Measurements from ENCODE around the gene TDRD7.

DNA sequence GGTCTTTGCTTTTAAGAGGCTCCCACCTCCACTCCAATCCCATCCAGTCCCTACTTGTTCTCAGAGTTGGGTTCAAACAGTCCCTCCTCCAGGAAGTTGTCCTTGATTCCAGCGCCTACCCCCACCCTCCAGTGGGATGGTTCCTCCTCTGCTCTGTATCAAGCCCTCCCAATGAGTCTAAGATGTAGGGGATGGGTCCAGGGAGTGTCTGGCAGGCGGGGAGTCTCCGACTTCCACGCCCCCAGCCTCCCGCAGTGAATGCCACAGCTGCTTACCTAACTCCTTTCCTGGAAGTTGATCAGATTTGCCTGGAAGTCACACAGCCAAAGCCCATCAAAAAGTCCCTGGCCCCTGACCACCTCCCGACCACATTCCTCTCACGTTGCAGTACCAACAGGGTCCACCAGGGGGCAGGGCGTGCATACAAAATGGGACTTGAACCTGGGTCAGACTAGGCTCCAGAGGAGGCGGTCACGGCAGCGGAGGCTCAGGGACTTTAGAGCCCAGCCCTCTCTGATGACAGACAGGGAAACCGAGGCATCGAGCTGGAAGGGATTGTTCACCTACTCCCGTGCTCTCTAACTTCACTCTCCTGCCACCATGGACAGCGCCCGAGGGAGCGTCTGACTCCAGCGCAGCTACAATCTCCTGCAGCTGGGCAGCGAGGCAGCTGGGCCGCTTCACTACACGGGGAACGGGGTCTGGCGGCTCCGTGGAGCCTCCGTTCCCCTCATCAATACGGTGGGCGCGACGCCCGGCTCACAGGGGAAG, 25.0 kb upstream of the TDRD7 start:
- TF ChIP-seq, protein P1, sequence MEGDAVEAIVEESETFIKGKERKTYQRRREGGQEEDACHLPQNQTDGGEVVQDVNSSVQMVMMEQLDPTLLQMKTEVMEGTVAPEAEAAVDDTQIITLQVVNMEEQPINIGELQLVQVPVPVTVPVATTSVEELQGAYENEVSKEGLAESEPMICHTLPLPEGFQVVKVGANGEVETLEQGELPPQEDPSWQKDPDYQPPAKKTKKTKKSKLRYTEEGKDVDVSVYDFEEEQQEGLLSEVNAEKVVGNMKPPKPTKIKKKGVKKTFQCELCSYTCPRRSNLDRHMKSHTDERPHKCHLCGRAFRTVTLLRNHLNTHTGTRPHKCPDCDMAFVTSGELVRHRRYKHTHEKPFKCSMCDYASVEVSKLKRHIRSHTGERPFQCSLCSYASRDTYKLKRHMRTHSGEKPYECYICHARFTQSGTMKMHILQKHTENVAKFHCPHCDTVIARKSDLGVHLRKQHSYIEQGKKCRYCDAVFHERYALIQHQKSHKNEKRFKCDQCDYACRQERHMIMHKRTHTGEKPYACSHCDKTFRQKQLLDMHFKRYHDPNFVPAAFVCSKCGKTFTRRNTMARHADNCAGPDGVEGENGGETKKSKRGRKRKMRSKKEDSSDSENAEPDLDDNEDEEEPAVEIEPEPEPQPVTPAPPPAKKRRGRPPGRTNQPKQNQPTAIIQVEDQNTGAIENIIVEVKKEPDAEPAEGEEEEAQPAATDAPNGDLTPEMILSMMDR (IDR thresholded peaks at IDR 0.05) = peak; percentile 86 to 97 (median 89)
- TF ChIP-seq POLR2A (IDR thresholded peaks at IDR 0.05) = no peak
